Endothelial cell (in vitro differentiated cells): ENCODE data around the gene FARS2. TPM values are rescaled to one million over a fixed set of nuclear protein-coding genes. Genes with fewer than 3 reads are reported as not detected.
A peak's percentile ranks its signal among the peaks of the same experiment; 100 is the strongest.

ENCODE experiments used
- DNase-seq: peaks from one replicate; pipeline ENCODE4 v3.0.0; 2021; ENCODE audit warnings: low spot score
- H3K27ac Mint-ChIP-seq: one replicate; pipeline ENCODE4 v1.8.0; 2021; ENCODE audit warnings: mixed read lengths, inconsistent platforms; ENCODE audit not compliant: unreplicated experiment
- H3K27me3 Mint-ChIP-seq: one replicate; pipeline ENCODE4 v1.8.0; 2021; ENCODE audit warnings: mild to moderate bottlenecking, moderate library complexity, mixed read lengths, inconsistent platforms; ENCODE audit not compliant: unreplicated experiment
- H3K36me3 Mint-ChIP-seq: one replicate; pipeline ENCODE4 v1.8.0; 2021; ENCODE audit warnings: mild to moderate bottlenecking, low read depth, mixed read lengths, inconsistent platforms; ENCODE audit not compliant: unreplicated experiment
- H3K4me1 Mint-ChIP-seq: one replicate; pipeline ENCODE4 v1.8.0; 2021; ENCODE audit warnings: mild to moderate bottlenecking, mixed read lengths, inconsistent platforms; ENCODE audit not compliant: unreplicated experiment
- H3K4me3 Mint-ChIP-seq: one replicate; pipeline ENCODE4 v1.8.0; 2021; ENCODE audit warnings: mild to moderate bottlenecking, mixed read lengths, inconsistent platforms; ENCODE audit not compliant: unreplicated experiment
- H3K9me3 Mint-ChIP-seq: one replicate; pipeline ENCODE4 v1.8.0; 2021; ENCODE audit warnings: mixed read lengths, inconsistent platforms; ENCODE audit not compliant: unreplicated experiment
- total RNA-seq: library from RNA; stranded (reverse); fragmentation: NEBNext Ultra II Directional; extraction: Animal tissue kit (Norgen Biotek cat#: 25700); gene quantifications from one replicate; pipeline ENCODE4 v1.2.1, GENCODE V29; 2021; ENCODE audit not compliant: unreplicated experiment
- TF ChIP-seq, protein P1 (sequence below): fragments of 200-600 bp; sonication (generic); IDR thresholded peaks from one replicate; pipeline ENCODE4 v1.5.0; 2021; ENCODE audit warnings: antibody characterized with exemption; ENCODE audit not compliant: unreplicated experiment

FARS2 gene
- total RNA-seq, 1 donor from 2014 or later, result 17.8 TPM

DNA sequence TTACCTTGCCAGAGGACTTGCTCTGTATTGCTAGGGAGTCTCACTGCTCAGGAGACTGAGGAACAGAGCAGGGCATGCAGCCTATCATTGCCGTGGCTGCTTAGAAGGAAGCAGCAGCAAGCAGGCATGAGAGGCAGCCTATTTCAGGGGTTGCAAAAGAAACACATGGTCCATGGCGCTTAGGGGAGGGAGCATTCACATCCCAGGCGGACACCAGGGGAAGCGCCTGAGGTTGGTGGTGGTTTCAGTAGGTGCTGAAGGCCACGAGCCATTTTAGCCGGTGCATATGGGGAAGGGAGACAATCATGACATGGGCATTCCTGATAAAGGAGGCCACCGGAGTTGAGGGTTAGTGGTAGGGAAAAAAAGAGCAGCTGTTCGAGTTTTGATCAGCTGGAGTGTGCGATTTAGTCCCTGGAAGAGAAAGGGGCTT lies 20.9 kb downstream of the FARS2 start:
- Mint-ChIP-seq H3K4me3 (no peak overlapping the region), H3K27ac (no peak overlapping the region), H3K4me1 (peaks cover 8% of the 10 kb centered on the region), H3K27me3 (peaks cover 3% of the 10 kb centered on the region), H3K36me3 (no peaks in the 10 kb centered on the region), H3K9me3 (no peaks in the 10 kb centered on the region)
- TF ChIP-seq, protein P1, sequence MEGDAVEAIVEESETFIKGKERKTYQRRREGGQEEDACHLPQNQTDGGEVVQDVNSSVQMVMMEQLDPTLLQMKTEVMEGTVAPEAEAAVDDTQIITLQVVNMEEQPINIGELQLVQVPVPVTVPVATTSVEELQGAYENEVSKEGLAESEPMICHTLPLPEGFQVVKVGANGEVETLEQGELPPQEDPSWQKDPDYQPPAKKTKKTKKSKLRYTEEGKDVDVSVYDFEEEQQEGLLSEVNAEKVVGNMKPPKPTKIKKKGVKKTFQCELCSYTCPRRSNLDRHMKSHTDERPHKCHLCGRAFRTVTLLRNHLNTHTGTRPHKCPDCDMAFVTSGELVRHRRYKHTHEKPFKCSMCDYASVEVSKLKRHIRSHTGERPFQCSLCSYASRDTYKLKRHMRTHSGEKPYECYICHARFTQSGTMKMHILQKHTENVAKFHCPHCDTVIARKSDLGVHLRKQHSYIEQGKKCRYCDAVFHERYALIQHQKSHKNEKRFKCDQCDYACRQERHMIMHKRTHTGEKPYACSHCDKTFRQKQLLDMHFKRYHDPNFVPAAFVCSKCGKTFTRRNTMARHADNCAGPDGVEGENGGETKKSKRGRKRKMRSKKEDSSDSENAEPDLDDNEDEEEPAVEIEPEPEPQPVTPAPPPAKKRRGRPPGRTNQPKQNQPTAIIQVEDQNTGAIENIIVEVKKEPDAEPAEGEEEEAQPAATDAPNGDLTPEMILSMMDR, result no peak
- DNase-seq, result no peak

DNA sequence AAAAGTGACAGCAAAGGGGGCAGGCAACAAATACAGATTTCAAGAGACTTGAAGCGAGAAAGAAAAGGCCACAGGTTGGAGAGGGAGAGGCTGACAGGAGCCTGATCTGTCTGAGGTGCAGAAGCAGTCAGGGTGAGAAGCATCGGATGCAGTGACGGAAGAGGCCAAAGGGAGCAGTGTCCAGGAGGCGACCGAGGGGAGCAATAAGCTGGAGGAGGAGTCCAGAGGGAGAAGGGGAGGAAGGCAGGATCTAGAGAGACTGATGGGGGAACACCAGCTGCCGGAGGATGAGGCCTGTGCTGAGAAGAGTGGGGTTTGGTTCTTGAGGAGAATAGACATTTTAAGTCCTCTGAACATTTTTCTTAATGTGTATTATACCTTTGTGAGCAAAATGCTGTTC lies 23.8 kb downstream of the FARS2 start:
- Mint-ChIP-seq H3K27me3 (peaks cover 3% of the 10 kb centered on the region), H3K27ac (no peak overlapping the region), H3K9me3 (no peaks in the 10 kb centered on the region), H3K4me3 (no peak overlapping the region), H3K4me1 (peaks cover 8% of the 10 kb centered on the region), H3K36me3 (no peaks in the 10 kb centered on the region)
- no peak for DNase-seq
- TF ChIP-seq, protein P1, result no peak

DNA sequence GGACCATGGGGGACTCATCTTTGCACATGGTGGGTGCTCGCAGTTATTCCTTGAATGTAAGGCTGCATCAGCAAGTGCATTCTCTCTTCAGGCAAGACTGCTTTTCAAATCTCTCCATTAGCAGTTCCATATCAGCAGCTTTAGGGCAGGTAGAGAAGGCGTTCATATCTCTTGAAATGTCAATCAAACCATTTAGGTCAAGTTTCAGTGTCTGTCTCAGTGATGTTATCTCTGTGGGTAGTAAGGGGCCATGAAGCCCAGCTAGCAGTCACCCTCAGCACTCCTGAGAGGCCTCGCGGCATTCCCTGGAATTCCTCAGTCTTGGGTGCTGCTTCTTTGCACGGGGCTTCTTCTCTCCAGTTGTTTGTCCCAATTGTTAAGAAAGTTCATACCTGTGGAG lies 24.2 kb downstream of the FARS2 start:
- no peaks in the 10 kb centered on the region for H3K36me3 Mint-ChIP-seq
- peaks cover 8% of the 10 kb centered on the region for H3K4me1 Mint-ChIP-seq
- H3K4me3 Mint-ChIP-seq, result no peak overlapping the region
- no peaks in the 10 kb centered on the region for H3K9me3 Mint-ChIP-seq
- no peak overlapping the region for H3K27ac Mint-ChIP-seq
- TF ChIP-seq, protein P1, result no peak
- no peak for DNase-seq
- peaks cover 3% of the 10 kb centered on the region for H3K27me3 Mint-ChIP-seq

DNA sequence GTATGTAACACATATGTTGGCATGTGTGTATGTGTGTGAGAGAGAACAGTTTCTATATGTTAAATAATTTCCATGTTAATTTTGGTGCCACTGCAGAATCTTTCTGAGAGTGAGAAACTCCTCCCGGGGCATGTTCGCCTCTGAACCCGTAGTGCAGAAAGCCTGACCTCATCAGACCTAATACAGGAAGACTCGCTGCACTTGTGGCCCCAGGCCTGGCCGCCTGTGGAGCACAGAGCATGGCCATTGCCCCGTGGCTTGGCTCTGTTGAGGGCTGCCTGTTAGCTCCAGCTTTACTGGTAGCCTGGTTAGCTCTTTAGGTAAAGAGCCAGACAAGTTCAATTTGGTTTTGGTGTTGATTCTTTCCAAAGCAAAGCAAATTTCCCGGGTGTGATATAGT lies 25.5 kb downstream of the FARS2 start:
- H3K27me3 Mint-ChIP-seq, result peaks cover 3% of the 10 kb centered on the region

DNA sequence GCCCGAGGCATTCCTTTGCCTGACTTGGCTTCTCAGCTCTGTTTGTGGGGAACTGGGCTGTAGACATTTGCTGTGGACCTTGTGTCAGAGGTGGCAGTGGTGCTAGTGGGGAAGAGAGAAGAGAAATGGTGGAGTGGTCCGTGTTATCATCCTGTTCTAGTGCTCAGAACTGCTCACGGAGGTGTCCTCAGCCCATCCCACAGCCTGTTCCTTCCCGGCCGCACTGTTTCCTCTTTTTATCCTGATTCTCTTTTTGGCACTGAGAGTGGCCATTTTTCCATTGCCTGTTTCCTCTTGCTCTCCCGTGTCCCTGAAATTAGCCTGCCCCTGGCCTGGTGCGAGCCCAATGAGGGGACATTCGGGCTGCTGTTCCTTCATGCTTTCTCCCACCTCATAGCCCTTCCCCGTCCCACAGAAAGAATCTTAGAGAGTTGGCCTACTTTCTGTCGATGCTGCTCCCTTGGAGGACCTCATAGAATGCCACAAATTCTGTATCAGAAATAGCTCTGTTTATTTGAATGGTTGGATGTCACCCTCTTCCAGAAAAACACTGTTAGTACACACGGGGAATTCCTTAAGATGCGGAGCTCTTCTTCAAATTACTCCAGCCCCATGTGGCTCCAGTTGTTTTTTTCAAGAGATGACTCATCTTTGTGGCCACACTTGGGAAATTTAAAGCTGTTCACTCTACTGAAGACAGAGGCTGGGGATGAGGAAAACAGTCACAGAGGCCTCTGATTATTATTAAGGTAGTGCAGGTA lies 26.1 kb downstream of the FARS2 start:
- Mint-ChIP-seq H3K36me3 (no peaks in the 10 kb centered on the region), H3K4me1 (peaks cover 8% of the 10 kb centered on the region), H3K27ac (peak overlapping the region; percentile 57), H3K9me3 (no peaks in the 10 kb centered on the region), H3K4me3 (no peak overlapping the region), H3K27me3 (peaks cover 3% of the 10 kb centered on the region)
- no peak for DNase-seq
- TF ChIP-seq, protein P1, result no peak

More for the DNA sequence above, 25.5 kb downstream of the FARS2 start:
- no peak for DNase-seq
- H3K4me1 Mint-ChIP-seq, result peaks cover 8% of the 10 kb centered on the region
- H3K27ac Mint-ChIP-seq, result peak overlapping the region; percentile 57
- TF ChIP-seq, protein P1, result no peak
- no peak overlapping the region for H3K4me3 Mint-ChIP-seq
- no peaks in the 10 kb centered on the region for H3K36me3 Mint-ChIP-seq
- no peaks in the 10 kb centered on the region for H3K9me3 Mint-ChIP-seq
